Measurements from ENCODE around the gene SPR.

GRCh38 chr2:72920318-72921087 lies 33.3 kb downstream of the SPR start:
- TF ChIP-seq EP300 (IDR thresholded peaks at IDR 0.05; ENCODE audit: low read depth) = no peak
- no peak for TF ChIP-seq POLR2A (IDR thresholded peaks at IDR 0.05)
- TF ChIP-seq, protein P1, sequence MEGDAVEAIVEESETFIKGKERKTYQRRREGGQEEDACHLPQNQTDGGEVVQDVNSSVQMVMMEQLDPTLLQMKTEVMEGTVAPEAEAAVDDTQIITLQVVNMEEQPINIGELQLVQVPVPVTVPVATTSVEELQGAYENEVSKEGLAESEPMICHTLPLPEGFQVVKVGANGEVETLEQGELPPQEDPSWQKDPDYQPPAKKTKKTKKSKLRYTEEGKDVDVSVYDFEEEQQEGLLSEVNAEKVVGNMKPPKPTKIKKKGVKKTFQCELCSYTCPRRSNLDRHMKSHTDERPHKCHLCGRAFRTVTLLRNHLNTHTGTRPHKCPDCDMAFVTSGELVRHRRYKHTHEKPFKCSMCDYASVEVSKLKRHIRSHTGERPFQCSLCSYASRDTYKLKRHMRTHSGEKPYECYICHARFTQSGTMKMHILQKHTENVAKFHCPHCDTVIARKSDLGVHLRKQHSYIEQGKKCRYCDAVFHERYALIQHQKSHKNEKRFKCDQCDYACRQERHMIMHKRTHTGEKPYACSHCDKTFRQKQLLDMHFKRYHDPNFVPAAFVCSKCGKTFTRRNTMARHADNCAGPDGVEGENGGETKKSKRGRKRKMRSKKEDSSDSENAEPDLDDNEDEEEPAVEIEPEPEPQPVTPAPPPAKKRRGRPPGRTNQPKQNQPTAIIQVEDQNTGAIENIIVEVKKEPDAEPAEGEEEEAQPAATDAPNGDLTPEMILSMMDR (IDR thresholded peaks at IDR 0.05) = no peak
